ENCODE measurements around the gene TFCP2L1. TPM values are rescaled to one million over a fixed set of nuclear protein-coding genes. Genes with fewer than 3 reads are reported as not detected.

Gene TFCP2L1
- total RNA-seq, 1 donor from 2014 or later, result 4.6 TPM

DNA sequence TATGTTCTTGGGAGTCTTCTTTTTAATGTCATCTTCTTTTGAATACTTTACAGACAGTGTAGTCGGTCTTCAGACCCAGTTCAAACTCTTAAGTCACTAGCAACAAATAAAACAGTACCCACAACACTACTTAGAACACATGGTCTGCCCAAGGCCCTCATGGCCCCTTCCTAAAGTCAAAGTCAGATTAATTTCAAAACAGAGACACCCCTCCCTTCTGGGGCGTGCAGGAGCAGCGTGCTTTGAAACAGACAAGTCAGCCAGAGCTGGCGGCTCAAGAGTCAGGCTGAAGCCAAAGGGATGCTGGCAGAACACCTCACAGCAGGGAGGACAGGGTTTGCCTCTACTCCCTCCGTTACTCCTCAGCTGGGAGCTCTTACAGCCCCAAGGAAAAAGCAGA lies 77.5 kb downstream of the TFCP2L1 start:
- Mint-ChIP-seq H3K4me3 (no peak overlapping the region), H3K27ac (no peak overlapping the region), H3K27me3 (peaks cover 7% of the 10 kb centered on the region), H3K36me3 (no peaks in the 10 kb centered on the region), H3K4me1 (ENCODE audit: unreplicated experiment) (peaks cover 4% of the 10 kb centered on the region), H3K9me3 (no peaks in the 10 kb centered on the region)
- TF ChIP-seq, protein P1, sequence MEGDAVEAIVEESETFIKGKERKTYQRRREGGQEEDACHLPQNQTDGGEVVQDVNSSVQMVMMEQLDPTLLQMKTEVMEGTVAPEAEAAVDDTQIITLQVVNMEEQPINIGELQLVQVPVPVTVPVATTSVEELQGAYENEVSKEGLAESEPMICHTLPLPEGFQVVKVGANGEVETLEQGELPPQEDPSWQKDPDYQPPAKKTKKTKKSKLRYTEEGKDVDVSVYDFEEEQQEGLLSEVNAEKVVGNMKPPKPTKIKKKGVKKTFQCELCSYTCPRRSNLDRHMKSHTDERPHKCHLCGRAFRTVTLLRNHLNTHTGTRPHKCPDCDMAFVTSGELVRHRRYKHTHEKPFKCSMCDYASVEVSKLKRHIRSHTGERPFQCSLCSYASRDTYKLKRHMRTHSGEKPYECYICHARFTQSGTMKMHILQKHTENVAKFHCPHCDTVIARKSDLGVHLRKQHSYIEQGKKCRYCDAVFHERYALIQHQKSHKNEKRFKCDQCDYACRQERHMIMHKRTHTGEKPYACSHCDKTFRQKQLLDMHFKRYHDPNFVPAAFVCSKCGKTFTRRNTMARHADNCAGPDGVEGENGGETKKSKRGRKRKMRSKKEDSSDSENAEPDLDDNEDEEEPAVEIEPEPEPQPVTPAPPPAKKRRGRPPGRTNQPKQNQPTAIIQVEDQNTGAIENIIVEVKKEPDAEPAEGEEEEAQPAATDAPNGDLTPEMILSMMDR (conservative IDR thresholded peaks at IDR 0.05), result no peak
- no peak for DNase-seq (ENCODE audit: extremely low spot score, unreplicated experiment)

DNA sequence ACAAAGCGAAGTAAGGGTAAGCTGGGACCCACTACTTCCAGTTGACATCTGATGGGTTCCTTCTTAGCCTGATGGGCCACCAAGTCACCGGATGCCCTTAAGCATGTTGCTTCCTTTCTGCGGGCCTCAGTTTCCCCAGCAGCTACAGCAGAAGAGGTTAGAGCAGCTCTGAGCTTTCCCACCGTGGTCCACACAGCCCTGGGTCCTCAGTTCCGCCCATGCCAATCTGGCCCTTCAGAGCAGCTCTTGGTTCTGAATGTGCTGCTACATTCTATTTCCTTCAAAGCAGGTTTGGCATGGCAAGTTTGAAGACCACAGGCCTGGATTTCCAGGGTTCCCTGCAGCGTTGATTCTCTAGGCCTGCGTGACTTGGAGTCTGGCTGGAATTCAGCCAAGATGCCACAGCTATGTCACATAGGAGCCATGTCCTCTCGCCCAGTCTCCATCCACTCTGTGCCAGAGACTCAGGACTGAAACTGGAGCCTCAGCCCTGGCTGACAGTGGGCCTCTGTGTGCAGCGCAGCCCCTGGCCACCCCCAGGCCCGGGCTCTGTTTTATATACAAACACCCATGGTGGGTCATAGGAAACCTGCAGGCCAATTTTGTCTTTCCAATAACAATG lies 79.6 kb downstream of the TFCP2L1 start:
- no peak overlapping the region for H3K27ac Mint-ChIP-seq
- no peak overlapping the region for H3K4me3 Mint-ChIP-seq
- DNase-seq (ENCODE audit: extremely low spot score, unreplicated experiment), result no peak
- H3K9me3 Mint-ChIP-seq, result no peaks in the 10 kb centered on the region
- no peaks in the 10 kb centered on the region for H3K36me3 Mint-ChIP-seq
- TF ChIP-seq, protein P1 (conservative IDR thresholded peaks at IDR 0.05), result no peak
- H3K4me1 Mint-ChIP-seq (ENCODE audit: unreplicated experiment), result peaks cover 4% of the 10 kb centered on the region
- H3K27me3 Mint-ChIP-seq, result peaks cover 3% of the 10 kb centered on the region

DNA sequence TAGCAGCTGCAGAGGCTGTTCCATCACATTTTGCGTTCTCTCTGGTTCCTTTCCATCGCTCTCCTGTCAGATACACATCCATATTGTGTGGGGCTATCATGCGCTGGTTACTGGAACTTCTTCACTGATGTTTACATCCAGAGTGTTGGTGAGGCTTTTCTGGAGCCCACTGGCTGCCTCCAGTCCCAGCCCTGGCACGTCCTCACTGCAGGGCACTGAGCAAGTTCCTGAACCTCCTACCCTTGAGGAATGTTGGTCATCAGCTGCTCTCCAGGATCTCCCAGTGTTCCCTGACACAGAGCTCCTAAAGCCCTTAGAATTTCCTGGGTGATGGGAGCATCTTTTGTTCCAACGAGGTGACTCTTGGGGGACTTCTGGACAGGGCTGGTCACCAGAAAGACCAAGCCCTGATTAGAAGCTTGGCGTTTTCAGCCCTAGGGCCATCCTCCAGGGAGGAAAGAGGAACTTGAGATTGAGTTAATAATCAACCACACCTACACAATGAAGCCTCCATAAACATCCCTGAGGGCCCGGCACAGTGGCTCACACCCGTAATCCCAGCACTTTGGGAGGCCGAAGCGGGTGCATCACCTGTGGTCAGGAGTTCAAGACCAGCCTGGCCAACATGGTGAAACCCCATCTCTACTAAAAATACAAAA lies 81.3 kb downstream of the TFCP2L1 start:
- H3K4me3 Mint-ChIP-seq, result no peak overlapping the region
- peaks cover 7% of the 10 kb centered on the region for H3K27me3 Mint-ChIP-seq

DNA sequence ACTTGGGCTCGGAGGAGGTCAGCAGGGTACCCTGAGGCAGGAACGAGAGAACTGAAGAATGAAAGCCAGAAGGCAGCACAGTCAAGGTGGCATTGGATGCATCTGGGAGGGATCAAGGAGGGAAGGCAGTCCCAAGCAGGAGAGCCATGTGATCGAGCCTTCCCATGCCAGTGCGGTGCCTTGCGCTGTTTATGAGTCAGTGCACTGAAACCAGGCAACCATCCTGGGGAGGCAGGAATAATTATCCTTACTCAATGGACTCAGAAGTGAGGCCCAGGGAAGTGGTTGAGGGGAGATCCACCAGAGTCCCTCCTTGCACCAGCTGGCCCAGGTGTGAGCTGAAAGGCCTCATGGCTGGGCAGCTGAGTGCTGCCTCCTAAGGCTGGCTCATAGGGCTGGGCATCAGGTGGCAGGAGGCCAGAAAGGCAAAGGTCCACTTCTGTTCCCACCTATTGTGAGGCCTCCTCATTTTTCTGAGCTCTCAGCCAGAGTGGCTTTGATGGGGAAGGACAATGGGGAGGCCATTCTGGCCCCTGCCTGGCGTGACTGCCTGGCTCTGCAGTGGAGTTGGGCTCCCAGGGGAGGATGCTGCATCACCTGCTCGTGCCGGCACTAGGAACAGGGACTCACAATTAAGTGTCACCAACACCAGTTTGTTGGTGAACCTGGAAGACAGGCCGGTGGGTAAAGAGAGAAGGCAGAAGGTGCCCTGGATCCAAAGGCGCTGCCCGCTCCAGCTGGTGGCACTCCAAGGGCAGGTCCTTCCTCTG lies 82.3 kb downstream of the TFCP2L1 start:
- Mint-ChIP-seq H3K36me3 (no peaks in the 10 kb centered on the region), H3K27ac (no peak overlapping the region), H3K4me1 (ENCODE audit: unreplicated experiment) (peaks cover 4% of the 10 kb centered on the region), H3K4me3 (no peak overlapping the region), H3K9me3 (no peaks in the 10 kb centered on the region), H3K27me3 (peaks cover 7% of the 10 kb centered on the region)
- no peak for DNase-seq (ENCODE audit: extremely low spot score, unreplicated experiment)
- TF ChIP-seq, protein P1 (conservative IDR thresholded peaks at IDR 0.05), result no peak

More for the DNA sequence above, 81.3 kb downstream of the TFCP2L1 start:
- TF ChIP-seq, protein P1 (conservative IDR thresholded peaks at IDR 0.05), result no peak
- Mint-ChIP-seq H3K4me1 (ENCODE audit: unreplicated experiment) (peaks cover 4% of the 10 kb centered on the region), H3K27ac (no peak overlapping the region), H3K36me3 (no peaks in the 10 kb centered on the region), H3K9me3 (no peaks in the 10 kb centered on the region)
- no peak for DNase-seq (ENCODE audit: extremely low spot score, unreplicated experiment)

DNA sequence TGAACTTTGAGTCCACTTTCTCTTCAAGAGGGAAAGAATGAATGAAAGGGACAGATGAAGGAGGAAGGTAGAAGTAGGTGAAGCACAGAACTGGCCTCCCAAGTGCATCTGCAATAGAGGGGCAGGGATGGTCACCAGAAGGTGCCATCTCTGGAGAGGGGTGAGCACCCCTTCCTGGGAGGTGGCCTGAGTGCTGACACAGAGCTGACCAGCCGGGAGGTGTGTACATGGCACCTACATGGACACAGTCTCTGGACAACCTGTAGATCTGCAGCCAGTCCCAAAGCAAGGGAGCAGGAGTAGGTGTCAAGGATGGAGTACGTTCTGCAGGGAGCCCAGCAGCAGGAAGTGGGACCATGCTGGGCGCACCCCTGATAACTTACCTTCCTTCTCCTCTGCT lies 83.2 kb downstream of the TFCP2L1 start:
- H3K27ac Mint-ChIP-seq, result no peak overlapping the region
- TF ChIP-seq, protein P1 (conservative IDR thresholded peaks at IDR 0.05), result no peak
- no peaks in the 10 kb centered on the region for H3K9me3 Mint-ChIP-seq
- no peak for DNase-seq (ENCODE audit: extremely low spot score, unreplicated experiment)
- H3K27me3 Mint-ChIP-seq, result peaks cover 4% of the 10 kb centered on the region
- no peak overlapping the region for H3K4me3 Mint-ChIP-seq
- H3K36me3 Mint-ChIP-seq, result no peaks in the 10 kb centered on the region
- H3K4me1 Mint-ChIP-seq (ENCODE audit: unreplicated experiment), result no peaks in the 10 kb centered on the region
